ENCODE results near the gene FBXO42. TPM values are rescaled to one million over a fixed set of nuclear protein-coding genes. Genes with fewer than 3 reads are reported as not detected.

The FBXO42 gene
- total and polyA plus RNA-seq, 9 of the 15 experiments (the other 6 are each of a cell fraction or from before 2014, with no cell fraction given): 7.2 to 24.8 (median 17.4) TPM

DNA sequence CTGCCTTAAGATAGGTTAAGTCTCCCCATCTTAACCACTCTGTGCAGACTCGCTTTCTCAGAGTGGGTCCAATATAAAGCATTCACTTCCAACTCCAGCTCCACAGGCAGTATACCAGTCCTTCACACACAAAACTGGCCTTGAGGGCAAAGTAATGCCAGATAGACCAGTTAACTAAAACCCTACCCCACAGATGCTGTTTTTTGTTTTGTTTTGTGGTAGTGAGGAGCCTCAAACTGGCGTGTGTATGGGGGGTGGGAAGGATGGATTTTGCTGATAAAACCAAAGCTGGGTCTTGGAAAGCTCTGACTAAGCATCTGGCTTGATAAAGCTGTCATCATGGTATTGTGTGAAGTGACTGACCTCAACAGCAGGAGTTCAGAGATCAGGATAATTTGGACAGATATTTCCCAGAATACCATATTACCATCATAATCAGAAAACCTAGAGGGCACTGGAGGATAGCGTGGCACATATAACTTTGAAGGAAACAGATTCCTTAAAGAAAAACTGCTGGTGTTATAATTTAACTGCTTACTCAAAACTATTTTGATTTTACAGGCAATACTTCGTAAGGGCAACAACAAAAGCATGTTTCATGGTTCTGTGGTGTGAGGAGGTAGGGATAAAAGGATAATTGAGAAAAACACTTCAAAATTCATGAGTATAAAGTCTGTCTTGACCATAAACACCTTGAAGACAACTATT is 85.7 kb downstream of the FBXO42 start (continued):
- TF ChIP-seq DACH1 (IDR thresholded peaks at IDR 0.05; ENCODE audit: partially characterized antibody) (peak; percentile 57), DNMT1 (IDR thresholded peaks at IDR 0.05) (0 out of 2 replicates have a peak, but pooled peaks have one; percentile 5), ZNF311 (CRISPR knock-in tag; IDR thresholded peaks at IDR 0.05) (peak; percentile 82; the same call in 1 of the 2 replicates), XRCC4 (IDR thresholded peaks at IDR 0.05; ENCODE audit: extremely low read depth, insufficient read depth, insufficient read length) (no peak), NR4A1 (CRISPR knock-in tag; IDR thresholded peaks at IDR 0.05) (no peak), NR4A1 (tag; IDR thresholded peaks at IDR 0.05) (peak; percentile 64; the same call in 1 of the 2 replicates), PRPF4 (IDR thresholded peaks at IDR 0.05; ENCODE audit: insufficient read depth, low read depth, low read length, poor library complexity, severe bottlenecking) (no peak), KHSRP (IDR thresholded peaks at IDR 0.05) (peak; percentile 63; the same call in 1 of the 2 replicates), POLR3G (IDR thresholded peaks at IDR 0.05; ENCODE audit: extremely low read depth, insufficient read length, insufficient replicate concordance) (no peak), KAT8 (IDR thresholded peaks at IDR 0.05; ENCODE audit: low read depth) (no peak), CEBPG (CRISPR knock-in tag; IDR thresholded peaks at IDR 0.05) (no peak), CEBPG (tag; conservative IDR thresholded peaks at IDR 0.05 in 1 of 2, IDR thresholded peaks at IDR 0.05 in 1 of 2) (no peak), NR2C1 (IDR thresholded peaks at IDR 0.05) (peak; percentile 59; the same call in 1 of the 2 replicates), NR2C1 (tag; IDR thresholded peaks at IDR 0.05) (peak; percentile 88), ZNF253 (CRISPR knock-in tag; conservative IDR thresholded peaks at IDR 0.05) (no peak), KDM1A (IDR thresholded peaks at IDR 0.05) (peak; percentile 100), ZNF785 (CRISPR knock-in tag; IDR thresholded peaks at IDR 0.05) (no peak), BCOR (IDR thresholded peaks at IDR 0.05) (peak; percentile 89), HDAC1 (IDR thresholded peaks at IDR 0.05) (peak; percentile 86 to 100; a peak in 3 of 4 replicates), YY1 (IDR thresholded peaks at IDR 0.05; ENCODE audit: borderline replicate concordance in 1 of 3, control insufficient read depth in 1 of 3, extremely low read depth in 1 of 3, insufficient read depth in 3 of 3, insufficient read length in 1 of 3, insufficient replicate concordance in 2 of 3, low read depth in 1 of 3, low read length in 2 of 3) (no peak), TRIM28 (IDR thresholded peaks at IDR 0.05) (peak; percentile 70; the same call in 1 of the 2 replicates), MYBL2 (IDR thresholded peaks at IDR 0.05; ENCODE audit: low read depth) (no peak), MYBL2 (CRISPR knock-in tag; IDR thresholded peaks at IDR 0.05; ENCODE audit: borderline replicate concordance) (no peak)
- TF ChIP-seq, protein P1, sequence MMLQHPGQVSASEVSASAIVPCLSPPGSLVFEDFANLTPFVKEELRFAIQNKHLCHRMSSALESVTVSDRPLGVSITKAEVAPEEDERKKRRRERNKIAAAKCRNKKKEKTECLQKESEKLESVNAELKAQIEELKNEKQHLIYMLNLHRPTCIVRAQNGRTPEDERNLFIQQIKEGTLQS (IDR thresholded peaks at IDR 0.05): peak; percentile 88
- TF ChIP-seq, protein P1 (CRISPR knock-in tag; conservative IDR thresholded peaks at IDR 0.05): no peak
- TF ChIP-seq, protein P2, sequence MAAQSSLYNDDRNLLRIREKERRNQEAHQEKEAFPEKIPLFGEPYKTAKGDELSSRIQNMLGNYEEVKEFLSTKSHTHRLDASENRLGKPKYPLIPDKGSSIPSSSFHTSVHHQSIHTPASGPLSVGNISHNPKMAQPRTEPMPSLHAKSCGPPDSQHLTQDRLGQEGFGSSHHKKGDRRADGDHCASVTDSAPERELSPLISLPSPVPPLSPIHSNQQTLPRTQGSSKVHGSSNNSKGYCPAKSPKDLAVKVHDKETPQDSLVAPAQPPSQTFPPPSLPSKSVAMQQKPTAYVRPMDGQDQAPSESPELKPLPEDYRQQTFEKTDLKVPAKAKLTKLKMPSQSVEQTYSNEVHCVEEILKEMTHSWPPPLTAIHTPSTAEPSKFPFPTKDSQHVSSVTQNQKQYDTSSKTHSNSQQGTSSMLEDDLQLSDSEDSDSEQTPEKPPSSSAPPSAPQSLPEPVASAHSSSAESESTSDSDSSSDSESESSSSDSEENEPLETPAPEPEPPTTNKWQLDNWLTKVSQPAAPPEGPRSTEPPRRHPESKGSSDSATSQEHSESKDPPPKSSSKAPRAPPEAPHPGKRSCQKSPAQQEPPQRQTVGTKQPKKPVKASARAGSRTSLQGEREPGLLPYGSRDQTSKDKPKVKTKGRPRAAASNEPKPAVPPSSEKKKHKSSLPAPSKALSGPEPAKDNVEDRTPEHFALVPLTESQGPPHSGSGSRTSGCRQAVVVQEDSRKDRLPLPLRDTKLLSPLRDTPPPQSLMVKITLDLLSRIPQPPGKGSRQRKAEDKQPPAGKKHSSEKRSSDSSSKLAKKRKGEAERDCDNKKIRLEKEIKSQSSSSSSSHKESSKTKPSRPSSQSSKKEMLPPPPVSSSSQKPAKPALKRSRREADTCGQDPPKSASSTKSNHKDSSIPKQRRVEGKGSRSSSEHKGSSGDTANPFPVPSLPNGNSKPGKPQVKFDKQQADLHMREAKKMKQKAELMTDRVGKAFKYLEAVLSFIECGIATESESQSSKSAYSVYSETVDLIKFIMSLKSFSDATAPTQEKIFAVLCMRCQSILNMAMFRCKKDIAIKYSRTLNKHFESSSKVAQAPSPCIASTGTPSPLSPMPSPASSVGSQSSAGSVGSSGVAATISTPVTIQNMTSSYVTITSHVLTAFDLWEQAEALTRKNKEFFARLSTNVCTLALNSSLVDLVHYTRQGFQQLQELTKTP (IDR thresholded peaks at IDR 0.05; ENCODE audit: low read depth in 1 of 2, partially characterized antibody in 2 of 2): peak in 1 of 2 experiments; percentile 85

Measured in K562 (cell line).